OCI-M2 (cell line): Measurements from ENCODE around the gene MAD1L1.
"Not testable (repeated sequence)": the region's sequence is repeated elsewhere in the genome, so short reads cannot be mapped to it uniquely, and the experiment has no call there.

Source experiments
- DNase-seq: peaks from one replicate; lab custom pipeline; 2025; ENCODE audit not compliant: unreplicated experiment; lab: John Stamatoyannopoulos, UW

Gene MAD1L1

GRCh38 chr7:2070151-2070763 lies 162.5 kb downstream of the MAD1L1 start:
- DNase-seq = no peak

- no peak for DNase-seq
These were observed 163.3 kb downstream of the MAD1L1 start for GRCh38 chr7:2069472-2069860.

GRCh38 chr7:2068693-2069471 lies 163.9 kb downstream of the MAD1L1 start:
- DNase-seq = no peak

GRCh38 chr7:2066251-2066919 lies 166.4 kb downstream of the MAD1L1 start:
- DNase-seq = no peak

- DNase-seq = no peak
These were observed 167.2 kb downstream of the MAD1L1 start for GRCh38 chr7:2065528-2065927.

- DNase-seq = no peak
These were observed 169.0 kb downstream of the MAD1L1 start for GRCh38 chr7:2063563-2064260.

GRCh38 chr7:2062648-2063047 lies 170.1 kb downstream of the MAD1L1 start:
- no peak for DNase-seq

GRCh38 chr7:2060701-2061100 lies 172.0 kb downstream of the MAD1L1 start:
- DNase-seq = no peak

GRCh38 chr7:2059964-2060700 lies 172.6 kb downstream of the MAD1L1 start:
- DNase-seq = no peak

GRCh38 chr7:2058246-2058645 lies 174.5 kb downstream of the MAD1L1 start:
- DNase-seq = not testable (repeated sequence)

GRCh38 chr7:2055956-2056355 lies 176.8 kb downstream of the MAD1L1 start:
- DNase-seq = no peak

GRCh38 chr7:2054927-2055326 lies 177.8 kb downstream of the MAD1L1 start:
- no peak for DNase-seq

GRCh38 chr7:2053395-2053794 lies 179.3 kb downstream of the MAD1L1 start:
- DNase-seq = no peak

- DNase-seq = no peak
These were observed 180.1 kb downstream of the MAD1L1 start for GRCh38 chr7:2052657-2053048.

GRCh38 chr7:2051707-2052656 lies 180.8 kb downstream of the MAD1L1 start:
- DNase-seq = no peak

- DNase-seq = no peak
These were observed 182.3 kb downstream of the MAD1L1 start for GRCh38 chr7:2050511-2050866.

GRCh38 chr7:2049782-2050510 lies 182.8 kb downstream of the MAD1L1 start:
- no peak for DNase-seq

GRCh38 chr7:2049111-2049781 lies 183.5 kb downstream of the MAD1L1 start:
- DNase-seq = no peak

- DNase-seq = no peak
These were observed 184.2 kb downstream of the MAD1L1 start for GRCh38 chr7:2048531-2048930.
